NCI-H446 (cell line): ENCODE measurements around the gene SREBF2.
"Not testable (repeated sequence)": the region's sequence is repeated elsewhere in the genome, so short reads cannot be mapped to it uniquely, and the experiment has no call there.

ENCODE experiments used
- DNase-seq, 2 experiments: peaks; one replicate each; lab custom pipeline; 2025; lab: John Stamatoyannopoulos, UW

Gene SREBF2

GRCh38 chr22:41842996-41843970 lies 10.4 kb downstream of the SREBF2 start:
- no peak for DNase-seq

DNA sequence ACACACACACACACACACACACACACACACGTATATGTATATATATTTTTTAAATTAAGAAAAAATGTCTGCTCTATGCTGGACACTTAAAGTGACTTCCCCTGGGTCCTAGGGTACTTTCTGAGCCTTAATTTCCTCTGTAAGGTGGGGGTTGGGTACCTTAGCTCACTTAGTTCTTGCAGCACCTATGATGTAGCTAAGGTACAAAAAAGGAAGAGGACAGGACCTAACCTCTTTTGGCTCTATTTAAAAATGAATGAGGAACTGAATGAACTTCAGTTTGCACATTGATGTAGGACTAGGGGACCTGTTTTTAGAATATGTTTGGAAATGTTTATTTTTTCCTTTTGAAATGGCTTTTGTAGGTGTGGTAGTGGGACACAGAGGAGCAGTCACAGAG lies 11.1 kb downstream of the SREBF2 start:
- DNase-seq = no peak

DNA sequence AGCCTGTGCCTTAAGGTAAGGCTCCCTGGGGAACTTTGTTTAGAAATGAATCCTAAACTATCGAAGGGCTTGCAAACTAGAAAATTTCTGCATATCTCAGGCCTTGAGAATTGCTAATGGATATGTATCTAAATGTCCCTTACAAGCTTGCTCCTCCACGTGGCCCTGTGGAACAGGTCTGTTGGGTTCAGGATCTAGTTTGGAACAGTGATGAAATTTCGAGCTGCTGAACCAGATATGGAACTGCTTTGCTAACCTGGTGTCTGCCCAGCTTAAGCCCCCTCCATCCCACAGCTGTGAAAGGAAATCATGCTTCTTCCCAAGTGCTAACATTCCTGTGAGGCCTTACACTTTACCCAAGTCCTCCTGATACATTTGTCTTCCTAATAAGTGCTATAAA lies 11.6 kb downstream of the SREBF2 start:
- DNase-seq = no peak

DNA sequence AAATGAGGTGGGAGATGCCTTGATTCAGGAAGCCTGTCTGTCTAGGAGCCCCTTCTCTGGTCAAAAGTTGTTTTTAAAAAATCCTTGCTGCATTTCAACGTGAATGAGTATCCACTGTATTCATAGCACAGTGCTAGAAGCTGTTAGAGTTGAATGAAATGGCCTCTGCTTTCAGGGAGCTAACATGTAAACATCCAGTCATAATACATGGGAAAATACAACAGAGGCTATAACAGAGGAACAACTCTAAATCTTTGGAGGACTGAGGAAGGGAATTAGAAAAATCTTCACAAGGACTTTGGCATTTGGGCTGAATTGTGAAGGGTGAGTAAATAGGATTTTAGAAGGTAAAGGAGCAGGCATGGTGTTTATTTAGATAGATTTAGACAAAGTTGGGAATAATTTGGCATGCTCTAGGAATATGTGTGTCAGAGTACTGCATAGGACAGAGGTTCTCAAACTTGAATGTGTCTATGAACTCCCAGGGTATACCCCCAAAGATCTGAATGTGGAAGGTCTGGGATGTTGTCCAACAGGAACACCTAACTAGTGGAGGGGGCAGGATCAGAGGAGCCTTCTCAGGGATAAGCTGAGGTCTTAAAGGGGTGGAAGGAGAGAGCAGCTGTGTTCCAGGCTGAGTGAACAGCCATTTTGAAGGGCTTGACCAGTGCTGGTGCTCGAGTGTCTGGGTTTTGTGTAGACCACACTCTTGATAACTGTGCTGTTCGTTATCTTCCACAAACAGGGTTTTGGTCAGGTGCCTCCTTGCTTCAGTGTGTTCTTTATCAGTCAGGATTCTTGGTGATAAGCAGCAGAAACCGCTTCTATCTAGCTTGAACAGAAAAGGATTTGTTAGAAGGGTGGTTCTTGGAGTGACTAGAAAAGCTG lies 12.7 kb downstream of the SREBF2 start:
- DNase-seq = no peak

- DNase-seq = no peak
Observed at GRCh38 chr22:41846268-41846987, 13.5 kb downstream of the SREBF2 start.

DNA sequence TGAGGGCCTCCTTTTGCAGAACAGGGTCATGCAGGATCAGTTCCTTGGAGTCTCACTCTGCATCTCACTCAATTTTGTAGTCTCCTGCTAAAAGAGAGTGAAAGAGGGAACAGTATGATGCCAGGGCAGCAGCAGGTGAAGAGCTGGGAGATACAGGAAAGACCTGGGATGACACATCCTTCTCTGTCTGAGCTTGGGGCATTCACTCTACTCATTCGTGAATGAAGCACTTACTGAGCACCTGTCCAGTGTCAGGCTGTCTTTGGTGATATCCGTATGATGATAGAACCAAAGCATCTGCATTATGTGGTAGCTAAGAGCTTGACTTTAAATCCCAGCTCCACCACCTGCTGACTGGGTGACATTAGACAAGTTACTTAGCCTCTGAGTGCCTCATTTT lies 14.4 kb downstream of the SREBF2 start:
- no peak for DNase-seq

DNA sequence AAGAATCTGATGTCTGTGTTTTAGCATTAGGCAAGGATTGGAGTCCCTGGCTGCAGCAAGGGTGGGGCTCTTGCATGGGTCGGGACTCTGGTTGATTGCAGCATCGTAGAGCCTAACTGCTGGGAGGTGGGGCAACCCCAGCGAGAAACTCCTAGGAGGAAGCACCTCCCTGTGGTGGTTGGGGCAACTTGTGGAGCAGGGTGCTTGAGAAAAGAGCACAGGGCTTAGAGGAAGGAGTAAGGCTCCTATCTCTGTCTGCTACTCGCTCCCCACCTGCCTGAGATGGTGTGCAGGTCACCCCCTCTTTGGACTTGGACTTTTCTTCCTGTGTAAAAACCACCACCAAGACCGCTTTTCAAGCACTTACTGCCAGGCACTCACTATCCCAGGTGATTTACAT lies 15.6 kb downstream of the SREBF2 start:
- DNase-seq = no peak

GRCh38 chr22:41856469-41856868 lies 23.6 kb downstream of the SREBF2 start:
- no peak for DNase-seq

- no peak for DNase-seq
Observed at GRCh38 chr22:41857155-41857859, 24.4 kb downstream of the SREBF2 start.

GRCh38 chr22:41857860-41858199 lies 24.9 kb downstream of the SREBF2 start:
- no peak for DNase-seq

- DNase-seq = no peak
Observed at GRCh38 chr22:41862160-41862529, 29.2 kb downstream of the SREBF2 start.

GRCh38 chr22:41862530-41863266 lies 29.8 kb downstream of the SREBF2 start:
- DNase-seq = no peak

DNA sequence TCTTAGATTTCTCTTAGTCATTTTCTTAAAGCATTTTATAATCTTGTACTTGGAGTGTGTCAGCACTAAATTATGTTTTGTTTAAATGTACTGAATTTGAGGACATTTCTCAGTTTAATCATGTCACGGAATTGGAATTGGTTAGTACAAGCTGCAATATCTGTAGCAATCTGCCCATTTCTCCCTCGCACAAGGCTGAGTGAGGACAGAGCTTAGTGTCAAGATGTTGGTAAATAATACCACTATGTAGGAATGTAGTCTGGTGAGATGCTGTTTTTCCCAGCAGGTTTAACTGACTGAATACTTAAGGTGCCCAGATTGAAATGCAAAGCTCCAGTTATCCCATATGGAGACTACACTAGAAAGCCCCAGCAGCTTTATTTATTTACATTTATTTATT lies 30.6 kb downstream of the SREBF2 start:
- no peak for DNase-seq

DNA sequence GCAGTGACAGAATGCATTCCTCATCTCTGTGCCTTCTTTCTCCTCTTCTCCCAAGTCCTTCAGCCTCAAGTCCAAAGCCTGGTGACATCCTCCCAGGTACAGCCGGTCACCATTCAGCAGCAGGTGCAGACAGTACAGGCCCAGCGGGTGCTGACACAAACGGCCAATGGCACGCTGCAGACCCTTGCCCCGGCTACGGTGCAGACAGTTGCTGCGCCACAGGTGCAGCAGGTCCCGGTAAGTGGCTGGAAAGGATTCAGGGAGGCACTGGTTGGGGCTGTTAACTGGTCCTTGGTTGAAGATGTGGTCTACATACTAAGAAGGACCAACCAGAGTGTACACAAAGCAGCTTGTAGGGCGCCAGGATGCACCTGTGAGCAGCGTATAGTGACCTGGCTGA lies 35.7 kb downstream of the SREBF2 start:
- DNase-seq = no peak

- DNase-seq = not testable (repeated sequence)
Observed at GRCh38 chr22:41870081-41870480, 37.2 kb downstream of the SREBF2 start.

- peak in 1 of 2 experiments; percentile 41 for DNase-seq
Observed at GRCh38 chr22:41870786-41871185, 37.9 kb downstream of the SREBF2 start.

GRCh38 chr22:41873391-41873790 lies 40.5 kb downstream of the SREBF2 start:
- DNase-seq = no peak

GRCh38 chr22:41874090-41874489 lies 41.2 kb downstream of the SREBF2 start:
- DNase-seq = no peak

GRCh38 chr22:41875531-41876270 lies 42.8 kb downstream of the SREBF2 start:
- DNase-seq = no peak

GRCh38 chr22:41876275-41876674 lies 43.4 kb downstream of the SREBF2 start:
- no peak for DNase-seq
